Heart left ventricle (tissue), 16 donors: Measurements from ENCODE around the gene TP53TG5. TPM values are rescaled to one million over a fixed set of nuclear protein-coding genes. Genes with fewer than 3 reads are reported as not detected.

Experiments
- ATAC-seq, 4 donors: fragments of 200-7000 bp; cut with Tn5 transposase; one replicate each; pipeline ENCODE4 v1.9.1; 2020 to 2022; ENCODE audit warnings: moderate library complexity in 4 of 4, mild to moderate bottlenecking in 3 of 4, moderate number of reproducible peaks in 1 of 4
- DNase-seq, 5 donors: peaks; one replicate each; pipeline ENCODE4 v3.0.0-alpha.2; 2020
- H3K27ac ChIP-seq, 12 donors: fragments of 200-600 bp; sonication (generic) in 4 of 12; one replicate each; pipeline versions ENCODE4 v1.5.0 to v1.8.0; 2016 to 2022; ENCODE audit warnings: mild to moderate bottlenecking in 2 of 12
- H3K27me3 ChIP-seq, 9 donors: fragments of 200-600 bp; sonication (generic) in 2 of 9; one replicate each; pipeline versions ENCODE4 v1.5.1 to v1.8.0; 2016 to 2022; ENCODE audit warnings: mild to moderate bottlenecking in 3 of 9
- H3K36me3 ChIP-seq, 9 donors: fragments of 200-600 bp; sonication (generic) in 2 of 9; one replicate each; pipeline versions ENCODE4 v1.5.0 to v1.8.0; 2018 to 2022; ENCODE audit warnings: mild to moderate bottlenecking in 2 of 9
- H3K4me1 ChIP-seq, 12 donors: fragments of 200-600 bp; sonication (generic) in 4 of 12; one replicate each; pipeline versions ENCODE4 v1.5.0 to v1.8.0; 2016 to 2022; ENCODE audit warnings: mild to moderate bottlenecking in 3 of 12
- H3K4me3 ChIP-seq, 12 donors: fragments of 200-600 bp; sonication (generic) in 4 of 12; one replicate each; pipeline versions ENCODE4 v1.5.0 to v1.8.0; 2017 to 2022; ENCODE audit warnings: mild to moderate bottlenecking in 9 of 12, moderate library complexity in 4 of 12
- H3K9me3 ChIP-seq, 12 donors: fragments of 200-600 bp; sonication (generic) in 4 of 12; one replicate each; pipeline versions ENCODE4 v1.5.0 to v1.8.0; 2016 to 2022; ENCODE audit warnings: mild to moderate bottlenecking in 1 of 12
- POLR2A ChIP-seq, 2 donors: fragments of 450-650 bp; IDR thresholded peaks; one replicate each; pipeline ENCODE4 v1.6.1; 2017; ENCODE audit warnings: antibody characterized with exemption in 2 of 2, mild to moderate bottlenecking in 2 of 2, moderate library complexity in 2 of 2
- WGBS, 4 donors: extraction: QIAGEN DNeasy Blood & Tissue Kit in 2 of 4; methylation state at CpG; one replicate each; pipeline versions ENCODE4 v1.1.5 to v1.1.7; 2013 to 2018; 5-methylcytosine and 5-hydroxymethylcytosine counted together
- intact Hi-C, 10 donors: fragments of 100-400 bp; cut with DNase I; formaldehyde crosslinking; loops; one replicate each; pipeline versions ENCODE4 v1.11.1 to v1.14.2; 2022
- polyA plus RNA-seq, 2 donors: library from polyadenylated mRNA; stranded (reverse); fragments of 200-250 nt; gene quantifications; one replicate each; pipeline ENCODE4 v1.2.3, GENCODE V29; 2013
- total RNA-seq, 9 donors: library from RNA; depleted of rRNA in 2 of 9; stranded (reverse); fragments of >200 nt in 2 of 9; fragmentation: NEBNext Ultra II Directional in 3 of 9; extraction: Animal tissue kit (Norgen Biotek cat#: 25700) in 3 of 9; gene quantifications; one replicate each; pipeline versions ENCODE4 v1.1.0 to v1.2.4, GENCODE V29; 2016 to 2023
- TF ChIP-seq, protein P1 (sequence below), 12 donors: fragments of 200-600 bp; sonication (generic) in 4 of 12; IDR thresholded peaks; one replicate each; pipeline versions ENCODE4 v1.5.0 to v1.8.0; 2018 to 2022; ENCODE audit warnings: antibody characterized with exemption in 12 of 12, mild to moderate bottlenecking in 5 of 12
- donor health status: ischemic (EF 13 %, LVEDD 7.1; RV severe dilation, severe dysfunction).
- donor health status: healthy with polysubstance abuse.
- donor health status: DM: no; HTN: yes; CAD: no.
- donor health status: DM: no; HTN: no; CAD: no.
- donor health status: ischemic (EF 25% LVEDD 6.9; RV normal size, moderate dysfunction).
- donor health status: ischemic (EF 25% LVEDD 5.7; RV mildly dilated, moderate dysfunction).
- donor health status: healthy.
- donor health status: DM: yes; HTN: yes; CAD: no.
- donor health status: ischemic (EF 35%, LVEDD 5.7; RV mildly dilated, moderate dysfunction).
- donor health status: nonischemic (EF 11% LVEDD 7.7; RV severe dilation, severe dysfunction).
- donor health status: DM: yes; HTN: yes; CAD: no.
- donor health status: PGD.
- donor health status: ischemic (EF 29% LVEDD 5.4; RV normal size, mild dysfunction).
- donor health status: nonischemic (EF 23%, LVEDD 6.1; RV moderate dilation, normal function).

Gene TP53TG5
- total and polyA plus RNA-seq, 11 donors, result 0.32 to 3.2 (median 0.76) TPM; not detected in 2

- peak overlapping the region; percentile 69 to 98 (median 84) for H3K4me3 ChIP-seq
- peaks cover 0 to 5% (median 0%) of the 10 kb centered on the region in 9 donors for H3K27me3 ChIP-seq
- peak overlapping the region; percentile 96 to 100 (median 99) for H3K27ac ChIP-seq
- H3K9me3 ChIP-seq, result peaks cover 0 to 10% (median under 1%) of the 10 kb centered on the region in 12 donors
- ATAC-seq (peak in 2 of 4 donors; percentile 12 to 26), DNase-seq (peak; percentile 57 to 83 (median 69))
- TF ChIP-seq, protein P1, sequence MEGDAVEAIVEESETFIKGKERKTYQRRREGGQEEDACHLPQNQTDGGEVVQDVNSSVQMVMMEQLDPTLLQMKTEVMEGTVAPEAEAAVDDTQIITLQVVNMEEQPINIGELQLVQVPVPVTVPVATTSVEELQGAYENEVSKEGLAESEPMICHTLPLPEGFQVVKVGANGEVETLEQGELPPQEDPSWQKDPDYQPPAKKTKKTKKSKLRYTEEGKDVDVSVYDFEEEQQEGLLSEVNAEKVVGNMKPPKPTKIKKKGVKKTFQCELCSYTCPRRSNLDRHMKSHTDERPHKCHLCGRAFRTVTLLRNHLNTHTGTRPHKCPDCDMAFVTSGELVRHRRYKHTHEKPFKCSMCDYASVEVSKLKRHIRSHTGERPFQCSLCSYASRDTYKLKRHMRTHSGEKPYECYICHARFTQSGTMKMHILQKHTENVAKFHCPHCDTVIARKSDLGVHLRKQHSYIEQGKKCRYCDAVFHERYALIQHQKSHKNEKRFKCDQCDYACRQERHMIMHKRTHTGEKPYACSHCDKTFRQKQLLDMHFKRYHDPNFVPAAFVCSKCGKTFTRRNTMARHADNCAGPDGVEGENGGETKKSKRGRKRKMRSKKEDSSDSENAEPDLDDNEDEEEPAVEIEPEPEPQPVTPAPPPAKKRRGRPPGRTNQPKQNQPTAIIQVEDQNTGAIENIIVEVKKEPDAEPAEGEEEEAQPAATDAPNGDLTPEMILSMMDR (IDR thresholded peaks at IDR 0.05), result peak in 2 of 12 donors; percentile 9 to 18
- no peak for TF ChIP-seq POLR2A (IDR thresholded peaks at IDR 0.05)
- peaks cover 0 to 45% (median 27%) of the 10 kb centered on the region in 12 donors for H3K4me1 ChIP-seq
- H3K36me3 ChIP-seq, result peaks cover 0 to 25% (median 16%) of the 10 kb centered on the region in 9 donors
- intact Hi-C loops, result loop anchor here in 7 of 10 donors (1.0 to 5.0 kb wide), 5 partner anchors 31 to 63 kb away; partner anchors contain the start of gene SYS1 (in 2 of the 7)
- 2 to 6% (median 4%) methylated on average over 35 to 49 of the region's 49 CpGs for WGBS, 4 donors
These were observed 27.6 kb upstream of the TP53TG5 start for GRCh38 chr20:45405571-45406259.

DNA sequence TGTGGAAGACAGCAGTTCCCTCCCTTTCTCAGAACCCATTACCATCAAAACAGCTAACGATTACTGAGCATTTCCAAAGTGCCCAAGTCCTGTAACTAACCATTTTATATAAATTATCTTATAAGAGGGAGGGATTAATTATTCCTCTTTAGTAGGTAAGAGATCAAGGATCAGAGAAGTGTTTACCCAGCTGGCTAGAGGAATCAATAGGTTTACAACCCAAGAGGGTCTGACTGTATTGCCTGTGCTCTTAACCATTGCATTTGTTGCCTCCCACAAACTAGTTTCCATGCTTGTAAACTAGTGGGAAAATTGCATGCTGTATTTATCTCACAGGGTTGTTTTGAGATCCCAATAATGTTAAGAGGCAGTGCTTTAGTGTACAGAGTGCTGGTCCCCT lies 26.3 kb upstream of the TP53TG5 start:
- peaks cover 0 to 34% (median 16%) of the 10 kb centered on the region in 12 donors for H3K4me1 ChIP-seq
- WGBS, 4 donors, result 82 to 91% (median 86%) methylated on average over 1 of the region's 1 CpG
- peaks cover 0 to 13% (median 3%) of the 10 kb centered on the region in 9 donors for H3K36me3 ChIP-seq
- ATAC-seq (no peak), DNase-seq (no peak)
- intact Hi-C loops, result no loop called here
- TF ChIP-seq POLR2A (IDR thresholded peaks at IDR 0.05), result no peak
- peaks cover 0 to 5% (median 0%) of the 10 kb centered on the region in 9 donors for H3K27me3 ChIP-seq
- no peak overlapping the region for H3K4me3 ChIP-seq
- H3K27ac ChIP-seq, result peak overlapping the region in 1 of 12 donors; percentile 99
- H3K9me3 ChIP-seq, result peaks cover 0 to 23% (median 3%) of the 10 kb centered on the region in 12 donors

DNA sequence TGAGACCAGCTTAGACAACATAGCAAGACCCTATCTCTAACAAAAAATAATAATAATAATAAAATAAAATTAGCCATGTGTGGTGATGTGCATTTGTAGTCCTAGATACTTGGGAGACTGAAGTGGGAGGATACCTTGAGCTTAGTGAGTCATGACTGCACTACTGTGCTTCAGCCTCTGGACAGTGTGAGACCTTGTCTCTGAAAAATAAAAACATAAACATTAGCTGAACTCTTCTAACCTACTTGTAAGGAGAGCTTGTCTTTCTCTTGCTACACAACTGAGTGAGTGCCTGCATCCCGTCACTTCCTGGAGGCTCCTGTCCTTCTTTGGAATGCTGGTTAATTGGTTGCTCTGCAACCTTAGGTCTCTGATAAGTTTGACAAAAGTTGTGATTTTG lies 24.8 kb upstream of the TP53TG5 start:
- Histone ChIP-seq H3K27me3 (peaks cover 0 to 5% (median 0%) of the 10 kb centered on the region in 9 donors), H3K36me3 (no peaks in the 10 kb centered on the region), H3K4me1 (peaks cover 0 to 19% (median 3%) of the 10 kb centered on the region in 12 donors), H3K4me3 (no peak overlapping the region), H3K9me3 (peaks cover 0 to 23% (median 3%) of the 10 kb centered on the region in 12 donors), H3K27ac (no peak overlapping the region)
- ATAC-seq (no peak), DNase-seq (no peak)
- intact Hi-C loops, result loop anchor here in 1 of 10 donors (2.0 kb wide), 1 partner anchor 24 kb away; the partner anchor contains the start of gene TP53TG5
- TF ChIP-seq, protein P1 (IDR thresholded peaks at IDR 0.05), result no peak
- no peak for TF ChIP-seq POLR2A (IDR thresholded peaks at IDR 0.05)
- WGBS, 4 donors, result 97 to 100% (median 98%) methylated on average over 1 of the region's 1 CpG

DNA sequence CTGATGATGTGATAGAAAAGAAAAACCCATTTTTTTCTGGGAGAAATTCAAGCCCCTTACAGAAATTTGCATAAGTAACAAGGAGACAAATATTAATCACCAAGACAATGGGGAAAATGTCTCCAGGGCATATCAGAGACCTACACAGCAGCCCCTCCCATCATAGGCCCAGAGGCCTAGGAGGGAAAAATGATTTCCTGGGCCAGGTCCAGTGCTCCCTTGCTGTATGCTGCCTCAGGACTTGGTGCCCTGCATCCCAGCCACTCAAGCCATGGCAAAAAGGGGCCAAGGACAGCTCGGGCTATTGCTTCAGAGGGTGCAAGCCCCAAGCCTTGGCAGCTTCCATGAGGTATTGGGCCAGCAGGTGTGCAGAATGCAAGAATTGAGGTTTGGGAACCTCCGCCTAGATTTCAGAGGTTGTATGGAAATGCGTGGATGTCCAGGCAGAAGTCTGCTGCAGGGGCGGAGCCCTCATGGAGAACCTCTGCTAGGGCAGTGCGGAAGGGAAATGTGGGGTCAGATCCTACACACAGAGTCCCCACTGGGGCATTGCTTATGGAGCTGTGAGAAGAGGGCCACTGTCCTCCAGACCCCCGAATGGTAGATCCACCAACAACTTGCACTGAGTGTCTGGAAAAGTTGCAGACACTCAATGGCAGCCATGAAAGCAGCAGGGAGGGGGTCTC lies 22.4 kb upstream of the TP53TG5 start:
- peaks cover 0 to 23% (median 3%) of the 10 kb centered on the region in 12 donors for H3K9me3 ChIP-seq
- TF ChIP-seq, protein P1 (IDR thresholded peaks at IDR 0.05), result no peak
- TF ChIP-seq POLR2A (IDR thresholded peaks at IDR 0.05), result no peak
- no peaks in the 10 kb centered on the region for H3K27me3 ChIP-seq
- peaks cover 0 to 3% (median 0%) of the 10 kb centered on the region in 12 donors for H3K4me1 ChIP-seq
- intact Hi-C loops, result no loop called here
- DNase-seq, result no peak
- no peak for ATAC-seq
- H3K4me3 ChIP-seq, result no peak overlapping the region
- no peak overlapping the region for H3K27ac ChIP-seq
- WGBS, 4 donors, result 90 to 98% (median 96%) methylated on average over 6 of the region's 6 CpGs
- no peaks in the 10 kb centered on the region for H3K36me3 ChIP-seq
